HG03175 (cell line): ENCODE data around the gene SRGAP1.
A peak's percentile ranks its signal among the peaks of the same experiment; 100 is the strongest.

ENCODE experiments used
- ATAC-seq: cut with Tn5 transposase; IDR thresholded peaks from one replicate; pipeline ENCODE4 v1.9.1; 2021; ENCODE audit warnings: mild to moderate bottlenecking, moderate library complexity; ENCODE audit not compliant: unreplicated experiment

SRGAP1 gene

DNA sequence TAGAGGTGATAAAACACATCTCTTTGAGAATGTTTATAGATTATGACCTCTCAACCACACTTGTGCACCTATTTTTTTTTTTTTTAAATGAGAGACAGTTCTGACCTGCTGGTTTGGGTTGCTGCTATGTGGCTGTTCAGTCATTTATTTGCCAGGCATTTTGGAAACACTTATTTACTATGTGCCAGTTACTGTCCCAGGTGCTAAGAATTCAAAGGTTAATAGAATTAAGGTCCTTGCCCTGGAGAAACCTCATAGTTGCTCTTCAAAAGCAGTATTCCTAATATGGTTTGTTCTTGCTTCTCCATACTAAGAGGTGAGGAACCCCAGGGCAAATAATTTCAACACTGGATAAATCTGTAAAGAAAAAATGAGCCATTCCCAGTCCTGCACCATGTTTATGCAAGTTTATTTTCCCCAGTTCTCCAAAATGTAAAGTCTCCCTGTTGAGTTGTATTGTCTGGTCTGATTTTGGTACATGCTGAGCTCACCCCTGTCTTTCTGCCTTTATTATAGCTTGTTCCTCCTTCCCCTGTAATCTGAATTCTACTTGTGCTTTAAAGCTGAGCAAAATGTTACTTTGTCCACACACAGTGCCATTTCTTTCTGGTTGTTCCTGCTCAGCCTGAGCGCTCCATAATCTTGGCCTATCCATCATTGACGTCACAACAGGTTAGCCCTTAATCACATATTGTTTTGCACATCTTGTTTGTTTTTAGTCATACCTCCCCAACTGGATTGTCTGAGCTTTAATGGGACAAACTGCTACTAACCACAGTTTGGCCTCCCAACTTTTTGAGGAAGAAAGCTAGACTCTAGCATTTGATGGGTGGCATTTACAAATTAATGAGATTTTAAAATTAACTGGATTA is 56.7 kb downstream of the SRGAP1 start:
- ATAC-seq = no peak

GRCh38 chr12:63904653-63905052 is 60.2 kb downstream of the SRGAP1 start:
- ATAC-seq = no peak

GRCh38 chr12:63905544-63905943 is 61.0 kb downstream of the SRGAP1 start:
- ATAC-seq = no peak

DNA sequence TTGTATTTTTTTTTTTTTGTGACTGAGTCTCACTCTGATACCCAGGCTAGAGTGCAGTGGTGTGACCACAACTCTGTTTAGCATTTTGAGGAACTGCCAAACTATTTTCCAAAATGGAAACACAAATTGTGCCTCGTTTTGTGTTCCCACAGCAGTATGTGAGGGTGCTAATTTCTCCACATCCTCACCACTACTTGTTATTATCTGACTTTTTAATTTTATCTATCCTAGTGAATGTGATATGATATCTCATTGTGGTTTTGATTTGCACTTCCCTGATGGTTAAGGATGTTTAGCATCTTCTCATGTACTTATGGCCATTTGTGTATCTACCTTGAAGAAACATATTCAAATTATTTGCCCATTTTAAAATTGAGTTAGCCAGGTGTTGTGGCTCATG is 62.4 kb downstream of the SRGAP1 start:
- ATAC-seq = no peak

DNA sequence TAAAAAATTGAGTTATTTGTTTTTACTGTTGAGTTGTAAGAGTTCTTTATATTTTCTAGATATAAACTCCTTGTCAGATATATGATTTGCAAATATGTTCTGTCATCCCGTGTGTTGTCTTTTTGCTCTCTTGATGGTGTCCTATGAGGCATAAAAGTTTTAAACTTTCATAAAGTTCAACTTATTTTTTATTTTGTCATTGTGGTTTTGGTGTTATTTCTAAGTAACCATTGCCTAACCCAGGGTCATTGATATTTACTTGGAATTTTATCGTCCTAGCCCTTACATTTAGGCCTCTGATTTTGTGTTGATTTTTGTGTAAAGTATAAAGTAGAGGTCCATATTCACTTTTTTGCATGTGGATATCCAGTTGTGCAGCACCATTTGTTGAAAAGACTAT is 63.1 kb downstream of the SRGAP1 start:
- ATAC-seq = no peak

DNA sequence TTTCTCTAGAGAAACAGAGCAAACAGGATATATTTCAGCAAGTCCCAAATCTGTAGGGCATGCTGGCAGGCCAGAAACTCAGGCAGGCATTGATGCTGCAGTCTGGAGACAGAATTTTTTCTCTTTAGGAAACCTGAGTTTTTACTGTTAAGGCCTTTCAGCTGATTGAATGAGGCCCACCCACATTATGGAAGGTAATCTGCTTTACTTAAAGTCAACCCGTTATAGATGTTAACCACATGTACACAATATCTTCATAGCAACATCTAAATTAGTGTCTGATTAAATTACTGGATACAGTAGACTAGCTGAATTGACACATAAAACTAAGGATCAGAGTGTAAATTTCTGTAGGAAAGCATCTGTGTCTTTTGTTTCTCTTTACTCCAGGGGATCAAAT is 65.2 kb downstream of the SRGAP1 start:
- no peak for ATAC-seq

DNA sequence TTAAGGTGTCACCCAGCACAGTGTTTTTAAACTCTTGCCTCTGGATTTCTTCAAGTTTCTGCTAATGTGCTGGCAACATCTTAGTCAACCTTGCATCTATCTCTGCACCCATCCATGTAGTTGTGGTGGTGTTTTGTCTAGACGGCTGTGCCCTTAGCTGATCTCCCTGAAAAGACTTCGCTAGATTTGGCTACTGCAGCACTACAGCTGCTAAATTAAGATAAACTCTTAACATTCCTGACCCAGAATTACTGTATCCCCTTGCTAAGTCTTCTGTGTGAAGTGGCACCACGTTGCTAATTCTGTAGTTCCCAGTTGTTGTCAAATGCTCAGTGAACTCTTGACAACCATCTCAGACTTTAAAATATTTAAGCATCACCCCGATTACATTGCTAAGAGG is 66.8 kb downstream of the SRGAP1 start:
- no peak for ATAC-seq

GRCh38 chr12:63912651-63913050 is 68.2 kb downstream of the SRGAP1 start:
- ATAC-seq = no peak

DNA sequence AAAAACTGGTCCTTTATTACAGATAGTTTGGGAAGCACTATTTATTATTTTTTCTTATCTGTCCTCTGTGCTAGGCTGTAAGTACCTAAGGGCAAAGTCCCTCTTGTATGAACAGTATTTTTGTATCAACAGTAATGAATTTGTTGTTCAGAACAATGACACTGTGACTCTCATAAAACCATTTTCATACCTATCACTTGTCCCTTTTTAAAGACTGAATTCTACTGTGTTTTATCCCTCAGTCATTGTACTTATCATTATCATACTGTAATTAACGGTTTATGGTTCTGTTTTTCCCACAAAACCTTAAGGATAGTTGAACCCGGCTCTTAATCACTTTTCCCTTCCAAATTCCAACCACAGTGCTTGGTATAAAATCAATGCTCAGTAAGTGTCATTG is 69.4 kb downstream of the SRGAP1 start:
- ATAC-seq = no peak

GRCh38 chr12:63915105-63915800 is 70.8 kb downstream of the SRGAP1 start:
- no peak for ATAC-seq

DNA sequence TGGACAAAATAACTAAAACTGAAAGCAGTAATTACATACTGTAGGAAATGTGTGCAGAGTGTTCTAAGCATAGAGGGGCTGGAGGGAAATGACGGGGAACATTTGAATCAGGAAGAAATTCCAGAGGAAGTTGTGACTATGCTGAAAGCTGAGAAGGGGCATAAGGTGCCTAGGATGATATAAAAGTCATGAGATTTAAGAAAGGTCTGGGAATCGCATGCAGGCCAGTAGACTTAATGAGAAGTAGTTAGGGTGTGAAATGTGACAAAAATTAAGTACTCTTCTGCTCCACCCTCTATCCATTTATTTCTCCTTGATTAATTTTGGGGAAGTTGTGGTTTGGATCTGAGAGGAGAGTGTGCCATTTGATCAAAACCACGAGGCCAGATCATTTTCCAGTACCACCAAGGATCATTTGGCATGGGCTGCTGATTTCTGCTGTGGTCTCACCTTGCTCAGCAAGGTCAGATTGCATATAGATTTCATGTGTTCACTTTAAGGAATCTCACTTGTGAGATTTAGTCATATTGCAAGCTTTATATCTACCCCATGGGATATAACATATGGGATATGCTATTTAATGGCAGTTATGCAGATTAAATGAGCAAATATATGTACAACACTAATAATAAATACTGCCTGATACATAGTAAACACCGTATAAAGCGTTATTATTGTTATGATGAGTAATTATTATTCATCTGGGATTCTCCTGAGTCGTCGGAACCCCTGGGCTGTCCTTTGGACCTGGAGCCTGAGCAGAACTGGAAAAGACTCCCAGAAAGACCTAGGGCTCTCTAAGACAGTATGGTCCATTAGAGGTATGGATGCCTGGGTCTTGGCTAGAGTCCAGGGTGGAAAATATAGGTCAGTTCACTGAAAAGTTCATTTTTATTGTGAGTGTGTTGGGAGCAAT is 72.3 kb downstream of the SRGAP1 start:
- ATAC-seq = no peak

DNA sequence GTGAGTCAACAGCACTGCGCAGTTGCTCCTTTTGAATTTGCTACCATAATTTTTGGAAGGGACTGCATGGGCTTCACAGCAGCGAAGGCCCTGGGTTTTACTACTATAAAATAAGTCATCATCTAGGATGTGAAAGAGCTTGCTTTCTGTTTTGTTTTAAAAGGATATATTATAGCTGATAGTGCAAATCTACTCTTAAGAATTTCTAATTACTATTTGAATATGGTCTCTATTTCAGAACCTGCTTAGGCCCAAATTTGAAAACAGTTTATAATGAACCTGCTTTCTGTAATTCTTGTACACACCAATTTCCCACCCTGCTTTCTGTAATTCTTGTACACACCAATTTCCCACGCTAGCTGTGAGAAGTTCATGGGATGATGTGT is 73.0 kb downstream of the SRGAP1 start:
- no peak for ATAC-seq

- peak; percentile 85 for ATAC-seq
Observed at GRCh38 chr12:63917864-63918799, 73.6 kb downstream of the SRGAP1 start.

DNA sequence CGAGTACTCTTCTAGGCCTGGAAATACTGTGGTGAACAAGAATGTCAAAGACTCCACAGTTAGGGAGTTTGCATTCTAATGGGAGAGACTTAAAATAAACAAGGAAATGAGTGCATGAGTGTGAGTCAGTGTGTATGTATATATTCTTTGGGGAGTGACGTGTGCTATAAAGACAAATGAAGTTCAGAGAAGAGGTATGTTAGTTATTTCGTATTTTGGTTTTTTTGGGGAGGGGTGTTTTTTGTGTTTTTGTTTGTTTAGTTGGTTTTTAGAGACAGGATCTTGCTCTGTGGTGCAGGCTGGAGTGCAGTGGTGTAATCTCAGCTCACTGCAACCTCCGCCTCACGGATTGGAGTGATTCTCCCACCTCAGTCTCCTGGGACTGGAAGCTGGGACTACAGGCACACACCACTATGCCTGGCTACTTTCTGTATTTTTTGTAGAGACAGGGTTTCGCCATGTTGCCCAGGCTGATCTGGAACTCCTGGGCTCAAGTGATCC is 74.3 kb downstream of the SRGAP1 start:
- no peak for ATAC-seq

- no peak for ATAC-seq
Observed at GRCh38 chr12:63919756-63920155, 75.3 kb downstream of the SRGAP1 start.

- no peak for ATAC-seq
Observed at GRCh38 chr12:63921157-63921556, 76.7 kb downstream of the SRGAP1 start.

DNA sequence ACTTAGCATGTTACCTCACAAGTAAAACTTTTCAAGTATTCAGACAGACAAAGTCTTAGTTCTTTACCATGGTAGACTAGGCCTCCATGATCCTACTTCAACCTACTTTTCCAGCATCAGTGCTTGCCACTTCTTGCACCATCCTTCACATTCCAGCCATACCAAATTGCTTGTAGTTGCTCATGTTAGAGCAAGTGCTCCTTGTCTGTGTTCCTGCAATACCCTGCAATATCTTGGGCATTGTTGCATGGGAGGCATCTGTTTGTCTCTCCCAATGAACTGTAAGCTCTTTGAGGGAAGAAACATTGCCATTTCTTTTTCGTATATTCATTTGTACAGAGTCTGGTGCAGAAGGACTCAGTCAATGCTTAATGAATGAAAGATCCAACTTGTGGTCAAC is 78.0 kb downstream of the SRGAP1 start:
- ATAC-seq = no peak

DNA sequence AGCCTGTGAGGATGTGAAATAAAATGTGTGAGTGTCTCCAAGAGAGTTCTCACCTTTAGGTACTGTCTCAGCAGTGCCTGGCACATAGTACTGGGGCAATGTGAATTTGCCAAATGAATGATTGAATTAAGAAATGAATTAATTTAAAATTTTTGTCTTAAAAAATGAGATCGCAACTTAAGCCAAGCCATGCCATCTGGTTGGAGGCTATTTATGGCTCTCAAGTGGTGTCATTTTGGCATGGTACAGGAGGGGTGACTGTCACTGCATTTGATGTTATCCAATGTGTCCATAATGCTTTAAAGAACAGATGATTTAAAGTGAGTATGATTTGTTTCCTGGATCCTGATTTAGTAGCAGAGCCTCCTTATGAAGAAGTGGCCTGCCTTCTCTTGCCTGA is 80.3 kb downstream of the SRGAP1 start:
- no peak for ATAC-seq

GRCh38 chr12:63927511-63927910 is 83.0 kb downstream of the SRGAP1 start:
- no peak for ATAC-seq

GRCh38 chr12:63928305-63928704 is 83.8 kb downstream of the SRGAP1 start:
- no peak for ATAC-seq
